Cardiac muscle cell (in vitro differentiated cells and primary cell): ENCODE results near the gene TRPV4. TPM values are rescaled to one million over a fixed set of nuclear protein-coding genes. Genes with fewer than 3 reads are reported as not detected.

ENCODE experiments used
- DNase-seq, 2 donors: peaks; one replicate each; pipeline versions ENCODE4 v3.0.0 to v3.0.0-alpha.2; 2010 to 2017; ENCODE audit warnings: low read depth in 1 of 2, low spot score in 1 of 2
- H3K27ac ChIP-seq: fragments of 200-600 bp; sonication (generic); 2 replicates; pipeline ENCODE4 v1.5.1; 2016
- H3K27me3 ChIP-seq: fragments of 200-600 bp; sonication (generic); 2 replicates; pipeline ENCODE4 v1.6.0; 2016; ENCODE audit warnings: control low read depth
- H3K36me3 ChIP-seq: fragments of 200-600 bp; sonication (generic); 2 replicates; pipeline ENCODE4 v1.5.1; 2016; ENCODE audit warnings: control low read depth
- H3K4me1 ChIP-seq: fragments of 200-600 bp; sonication (generic); 2 replicates; pipeline ENCODE4 v1.8.1; 2017; ENCODE audit warnings: low read depth, mild to moderate bottlenecking, mixed run types
- H3K4me3 ChIP-seq: fragments of 200-600 bp; sonication (generic); 2 replicates; pipeline ENCODE4 v1.5.1; 2016; ENCODE audit warnings: mild to moderate bottlenecking
- H3K9me3 ChIP-seq: fragments of 200-600 bp; sonication (generic); 2 replicates; pipeline ENCODE4 v1.5.1; 2017; ENCODE audit warnings: low read depth, mild to moderate bottlenecking, control low read depth
- CTCF ChIP-seq: IDR thresholded peaks from 2 replicates; pipeline ENCODE4 v1.5.1; 2012; ENCODE audit warnings: low read depth, mild to moderate bottlenecking, low read length
- polyA plus RNA-seq: library from polyadenylated mRNA; unstranded; fragments of >200 nt; fragmentation: Nextera tagmentation; extraction: Ambion mirVana; gene quantifications from 2 replicates; pipeline ENCODE4 v1.2.1, GENCODE V29; 2016
- total RNA-seq: library from RNA; depleted of rRNA; stranded (reverse); fragments of >200 nt; gene quantifications from 2 replicates; pipeline ENCODE4 v1.2.3, GENCODE V29; 2016

Gene TRPV4
- total and polyA plus RNA-seq, 2 experiments from 2014 or later = 2.4 to 4.1 TPM

GRCh38 chr12:109793826-109794501, 39.2 kb downstream of the TRPV4 start:
- Histone ChIP-seq H3K4me3 (no peak overlapping the region), H3K27ac (no peak overlapping the region), H3K4me1 (no peaks in the 10 kb centered on the region), H3K9me3 (no peaks in the 10 kb centered on the region), H3K36me3 (no peaks in the 10 kb centered on the region), H3K27me3 (no peaks in the 10 kb centered on the region)
- DNase-seq = no peak
- no peak for TF ChIP-seq CTCF

- no peaks in the 10 kb centered on the region for H3K27me3 ChIP-seq
- no peak for DNase-seq
- TF ChIP-seq CTCF = no peak
- H3K9me3 ChIP-seq = no peaks in the 10 kb centered on the region
- H3K36me3 ChIP-seq = no peaks in the 10 kb centered on the region
- H3K27ac ChIP-seq = no peak overlapping the region
- H3K4me3 ChIP-seq = no peak overlapping the region
- no peaks in the 10 kb centered on the region for H3K4me1 ChIP-seq
Observed at GRCh38 chr12:109793411-109793810, 39.8 kb downstream of the TRPV4 start.

- Histone ChIP-seq H3K36me3 (no peaks in the 10 kb centered on the region), H3K4me3 (no peak overlapping the region), H3K9me3 (no peaks in the 10 kb centered on the region), H3K27ac (no peak overlapping the region), H3K27me3 (no peaks in the 10 kb centered on the region), H3K4me1 (no peaks in the 10 kb centered on the region)
- no peak for DNase-seq
- no peak for TF ChIP-seq CTCF
Observed at GRCh38 chr12:109792992-109793391, 40.2 kb downstream of the TRPV4 start.

GRCh38 chr12:109789526-109790048, 43.6 kb downstream of the TRPV4 start:
- no peaks in the 10 kb centered on the region for H3K4me1 ChIP-seq
- no peaks in the 10 kb centered on the region for H3K36me3 ChIP-seq
- DNase-seq = no peak
- H3K4me3 ChIP-seq = no peak overlapping the region
- H3K27ac ChIP-seq = no peak overlapping the region
- H3K27me3 ChIP-seq = no peaks in the 10 kb centered on the region
- H3K9me3 ChIP-seq = no peaks in the 10 kb centered on the region
- TF ChIP-seq CTCF = no peak

- H3K4me3 ChIP-seq = no peak overlapping the region
- no peak for TF ChIP-seq CTCF
- H3K27me3 ChIP-seq = no peaks in the 10 kb centered on the region
Observed at GRCh38 chr12:109786799-109787198, 46.4 kb downstream of the TRPV4 start.

More at GRCh38 chr12:109786799-109787198, 46.4 kb downstream of the TRPV4 start:
- Histone ChIP-seq H3K27ac (no peak overlapping the region), H3K9me3 (no peaks in the 10 kb centered on the region), H3K4me1 (no peaks in the 10 kb centered on the region), H3K36me3 (no peaks in the 10 kb centered on the region)
- no peak for DNase-seq
